ENCODE results near the gene SEH1L.

DNA sequence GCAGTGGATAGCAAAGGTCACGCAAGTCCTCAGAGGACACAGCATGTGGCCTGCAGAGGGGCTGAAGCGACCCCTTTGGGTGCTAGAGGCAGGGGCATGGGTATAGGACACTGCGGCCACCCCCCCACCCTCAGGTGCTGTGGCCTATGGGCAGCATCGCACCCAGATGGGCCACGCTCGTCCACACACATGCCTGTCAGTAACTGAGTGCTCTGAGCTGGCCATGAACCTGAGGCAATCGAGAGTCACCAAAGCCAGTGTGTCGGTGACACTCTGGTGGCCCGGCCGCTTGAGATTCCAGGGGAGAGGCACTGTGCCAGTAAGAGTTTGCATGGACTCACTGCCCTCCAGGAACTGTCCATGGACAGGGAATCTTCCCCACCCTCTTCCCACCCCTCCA is 41.0 kb upstream of the SEH1L start:
- TF ChIP-seq, protein P1, sequence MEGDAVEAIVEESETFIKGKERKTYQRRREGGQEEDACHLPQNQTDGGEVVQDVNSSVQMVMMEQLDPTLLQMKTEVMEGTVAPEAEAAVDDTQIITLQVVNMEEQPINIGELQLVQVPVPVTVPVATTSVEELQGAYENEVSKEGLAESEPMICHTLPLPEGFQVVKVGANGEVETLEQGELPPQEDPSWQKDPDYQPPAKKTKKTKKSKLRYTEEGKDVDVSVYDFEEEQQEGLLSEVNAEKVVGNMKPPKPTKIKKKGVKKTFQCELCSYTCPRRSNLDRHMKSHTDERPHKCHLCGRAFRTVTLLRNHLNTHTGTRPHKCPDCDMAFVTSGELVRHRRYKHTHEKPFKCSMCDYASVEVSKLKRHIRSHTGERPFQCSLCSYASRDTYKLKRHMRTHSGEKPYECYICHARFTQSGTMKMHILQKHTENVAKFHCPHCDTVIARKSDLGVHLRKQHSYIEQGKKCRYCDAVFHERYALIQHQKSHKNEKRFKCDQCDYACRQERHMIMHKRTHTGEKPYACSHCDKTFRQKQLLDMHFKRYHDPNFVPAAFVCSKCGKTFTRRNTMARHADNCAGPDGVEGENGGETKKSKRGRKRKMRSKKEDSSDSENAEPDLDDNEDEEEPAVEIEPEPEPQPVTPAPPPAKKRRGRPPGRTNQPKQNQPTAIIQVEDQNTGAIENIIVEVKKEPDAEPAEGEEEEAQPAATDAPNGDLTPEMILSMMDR (IDR thresholded peaks at IDR 0.05): no peak
- TF ChIP-seq POLR2A (IDR thresholded peaks at IDR 0.05) (no peak), POLR2AphosphoS5 (IDR thresholded peaks at IDR 0.05; ENCODE audit: insufficient read depth in 1 of 2, low read depth in 1 of 2) (no peak)

Data from vagina (tissue), 2 donors.